ENCODE data around the gene C5.
"Not testable (repeated sequence)": the region's sequence is repeated elsewhere in the genome, so short reads cannot be mapped to it uniquely, and the experiment has no call there.

Gene C5

GRCh38 chr9:121050128-121050988, at the start of gene C5:
Gene C5 (minus strand): TSS chr9:121050275. CDS start chr9:121050246, 29 bp downstream.
- no peak for DNase-seq (ENCODE audit: low read depth, low spot score)

- DNase-seq (ENCODE audit: low read depth, low spot score) = no peak
Measured at GRCh38 chr9:121098567-121099198, 48.6 kb upstream of the C5 start.

- no peak for DNase-seq (ENCODE audit: low read depth, low spot score)
Measured at GRCh38 chr9:121095057-121095456, 45.0 kb upstream of the C5 start.

- DNase-seq (ENCODE audit: low read depth, low spot score) = not testable (repeated sequence)
Measured at GRCh38 chr9:121090743-121091142, 40.7 kb upstream of the C5 start.

- DNase-seq (ENCODE audit: low read depth, low spot score) = no peak
Measured at GRCh38 chr9:121088576-121088975, 38.5 kb upstream of the C5 start.

- DNase-seq (ENCODE audit: low read depth, low spot score) = no peak
Measured at GRCh38 chr9:121085661-121086060, 35.6 kb upstream of the C5 start.

GRCh38 chr9:121082075-121082474, 32.0 kb upstream of the C5 start:
- no peak for DNase-seq (ENCODE audit: low read depth, low spot score)

- DNase-seq (ENCODE audit: low read depth, low spot score) = no peak
Measured at GRCh38 chr9:121075251-121076036, 25.4 kb upstream of the C5 start.

- peak; percentile 60 for DNase-seq (ENCODE audit: low read depth, low spot score)
Measured at GRCh38 chr9:121074370-121075250, 24.5 kb upstream of the C5 start, which contains the start of gene CNTRL. Gene CNTRL (plus strand): TSS chr9:121074955. CDS start chr9:121088327, 13,372 bp downstream.

- DNase-seq (ENCODE audit: low read depth, low spot score) = no peak
Measured at GRCh38 chr9:121073038-121073437, 23.0 kb upstream of the C5 start.

- no peak for DNase-seq (ENCODE audit: low read depth, low spot score)
Measured at GRCh38 chr9:121071756-121072421, 21.8 kb upstream of the C5 start.

- no peak for DNase-seq (ENCODE audit: low read depth, low spot score)
Measured at GRCh38 chr9:121071370-121071755, 21.3 kb upstream of the C5 start.

- DNase-seq (ENCODE audit: low read depth, low spot score) = no peak
Measured at GRCh38 chr9:121069396-121069795, 19.3 kb upstream of the C5 start.

- DNase-seq (ENCODE audit: low read depth, low spot score) = no peak
Measured at GRCh38 chr9:121067640-121068039, 17.6 kb upstream of the C5 start.

- DNase-seq (ENCODE audit: low read depth, low spot score) = no peak
Measured at GRCh38 chr9:121066850-121067249, 16.8 kb upstream of the C5 start.

GRCh38 chr9:121059998-121060636, 10.0 kb upstream of the C5 start:
- DNase-seq (ENCODE audit: low read depth, low spot score) = no peak

GRCh38 chr9:121059513-121059912, 9.4 kb upstream of the C5 start:
- no peak for DNase-seq (ENCODE audit: low read depth, low spot score)

GRCh38 chr9:121057821-121058220, 7.7 kb upstream of the C5 start:
- no peak for DNase-seq (ENCODE audit: low read depth, low spot score)

GRCh38 chr9:121055642-121056143, 5.6 kb upstream of the C5 start:
- no peak for DNase-seq (ENCODE audit: low read depth, low spot score)

GRCh38 chr9:121053544-121053943, 3.5 kb upstream of the C5 start:
- DNase-seq (ENCODE audit: low read depth, low spot score) = no peak

Data from brain pericyte (primary cell).